ENCODE results near the gene TPRA1.

TPRA1 gene

DNA sequence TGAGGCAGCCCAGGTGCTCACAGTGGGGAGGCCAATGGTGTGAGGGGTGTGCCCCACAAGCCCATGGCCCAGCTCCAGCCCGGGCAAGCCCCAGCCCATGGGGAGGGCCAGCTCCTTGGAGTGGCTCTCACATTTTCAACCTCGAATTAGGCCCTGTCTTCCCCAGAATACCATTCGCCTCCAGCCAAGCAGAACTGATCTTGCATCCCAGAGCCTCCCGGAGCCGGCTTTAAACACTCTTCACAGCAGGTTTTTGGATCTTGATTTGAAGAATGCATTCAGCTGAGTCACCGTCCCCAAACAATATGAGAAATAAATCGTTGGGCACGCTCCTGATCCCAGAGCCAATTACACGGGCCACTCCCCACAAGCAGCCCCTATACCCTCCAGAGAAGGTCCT lies 23.7 kb downstream of the TPRA1 start:
- DNase-seq (ENCODE audit: low read depth in 1 of 2, low spot score in 1 of 2): no peak

DNA sequence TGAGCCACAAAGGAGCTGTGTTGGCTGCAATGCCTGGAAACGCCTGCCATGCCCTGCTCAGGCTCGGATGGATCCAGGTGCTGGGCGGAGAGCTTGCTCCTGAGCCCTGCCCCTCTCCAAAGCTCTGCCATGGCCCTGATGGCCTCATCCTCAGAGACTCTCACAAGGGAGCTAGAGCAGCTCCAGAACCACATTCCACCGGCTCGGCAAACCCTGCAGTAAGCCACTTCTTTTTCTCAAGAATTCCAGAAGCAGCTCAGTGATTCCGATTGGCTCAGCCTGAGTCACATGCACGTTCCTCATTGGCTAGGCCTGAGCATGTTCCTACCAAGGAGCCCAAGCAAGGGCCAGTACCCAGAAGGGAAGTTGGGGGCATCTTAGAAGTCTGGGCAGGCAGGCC lies 24.8 kb downstream of the TPRA1 start:
- no peak for DNase-seq (ENCODE audit: low read depth in 1 of 2, low spot score in 1 of 2)

DNA sequence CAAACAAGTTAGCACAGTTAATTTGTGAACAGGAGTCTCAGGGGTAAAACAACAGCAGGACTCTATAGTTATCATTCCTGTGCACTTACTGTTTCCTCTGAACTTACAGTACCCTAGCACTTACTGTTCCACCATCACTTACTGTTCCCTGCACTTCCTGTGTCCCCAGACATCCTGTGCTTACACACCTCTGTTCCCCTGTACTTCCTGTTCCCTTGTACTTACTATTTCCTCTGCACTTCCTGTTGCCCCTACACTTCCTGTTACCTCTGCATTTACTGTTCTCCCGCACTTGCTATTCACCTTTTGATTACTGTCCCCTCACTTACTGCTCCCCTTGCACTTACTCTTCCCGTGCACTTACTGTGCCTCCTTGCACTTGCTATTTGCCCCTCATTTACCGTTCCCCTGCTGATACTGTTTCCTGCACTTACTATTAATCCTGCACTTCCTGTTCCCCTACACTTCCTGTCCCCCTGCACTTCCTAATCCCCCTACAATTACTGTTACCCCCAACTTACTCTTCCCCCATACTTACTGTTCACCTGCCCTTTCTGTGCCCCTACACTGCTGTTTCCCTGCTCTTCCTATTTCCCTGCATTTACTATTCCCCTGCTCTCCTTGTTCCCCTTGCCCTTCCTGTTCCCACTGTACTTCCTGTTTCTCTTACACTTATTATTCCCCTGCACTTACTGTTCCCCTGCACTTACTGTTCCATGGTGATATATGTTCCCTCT lies 30.3 kb downstream of the TPRA1 start:
- no peak for DNase-seq (ENCODE audit: low read depth in 1 of 2, low spot score in 1 of 2)

DNA sequence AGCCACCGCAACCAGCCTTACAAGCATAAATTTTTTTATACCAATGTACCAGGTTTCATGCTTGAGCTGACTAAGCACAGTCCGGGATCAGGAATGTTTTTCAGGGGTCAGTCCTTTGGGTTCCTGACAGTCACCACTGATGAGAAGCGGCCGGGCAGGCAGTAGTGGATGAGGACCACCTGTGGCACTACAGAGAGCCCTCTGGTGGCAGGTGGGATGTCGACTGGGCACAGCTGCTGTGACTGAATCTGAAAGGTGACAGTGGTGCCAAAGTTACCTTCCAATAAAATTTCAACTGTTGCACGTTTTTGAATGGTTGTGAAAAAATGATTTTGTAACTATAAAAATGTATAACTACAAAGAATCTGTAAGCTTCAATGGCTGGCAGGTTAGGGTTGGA lies 34.0 kb downstream of the TPRA1 start:
- no peak for DNase-seq (ENCODE audit: low read depth in 1 of 2, low spot score in 1 of 2)

DNA sequence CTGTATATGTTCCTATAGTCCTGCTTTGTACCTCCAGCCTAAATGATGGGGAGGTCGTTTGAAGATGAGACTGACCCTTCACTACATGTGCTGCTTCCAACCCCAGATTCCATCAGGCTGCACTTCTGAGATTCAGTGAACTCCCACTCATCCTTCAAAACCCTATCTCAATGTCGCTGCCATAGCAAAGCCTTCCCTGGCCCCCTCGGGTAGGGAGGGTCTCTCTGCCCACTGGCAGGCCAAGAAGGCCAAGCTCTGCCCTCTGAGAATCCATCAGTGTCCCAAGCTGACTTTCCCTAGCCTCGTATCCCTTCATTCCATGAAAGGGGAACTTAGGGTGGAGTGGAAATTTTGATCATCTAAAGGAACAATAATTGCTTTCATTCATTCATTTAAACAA lies 35.4 kb downstream of the TPRA1 start:
- no peak for DNase-seq (ENCODE audit: low read depth in 1 of 2, low spot score in 1 of 2)

DNA sequence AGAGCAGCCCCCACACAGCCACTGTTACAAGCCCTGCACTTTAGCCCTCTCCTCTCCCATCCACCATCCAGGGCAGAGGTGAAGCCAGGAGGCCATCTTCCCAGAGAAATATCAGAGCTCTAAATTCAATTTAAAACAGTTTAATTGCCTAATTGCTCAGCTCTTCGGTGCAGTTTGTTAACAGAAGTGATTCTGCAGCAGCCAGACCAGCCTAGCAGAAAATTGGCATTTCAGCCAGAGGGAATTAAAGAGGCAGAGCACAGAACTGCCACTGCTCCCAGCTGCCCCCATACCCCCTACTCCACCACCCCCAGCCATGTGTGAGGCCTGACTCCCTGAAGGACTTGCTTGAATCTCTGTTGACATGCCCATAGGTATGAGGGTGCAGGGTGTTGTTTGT lies 38.5 kb downstream of the TPRA1 start:
- no peak for DNase-seq (ENCODE audit: low read depth in 1 of 2, low spot score in 1 of 2)

DNA sequence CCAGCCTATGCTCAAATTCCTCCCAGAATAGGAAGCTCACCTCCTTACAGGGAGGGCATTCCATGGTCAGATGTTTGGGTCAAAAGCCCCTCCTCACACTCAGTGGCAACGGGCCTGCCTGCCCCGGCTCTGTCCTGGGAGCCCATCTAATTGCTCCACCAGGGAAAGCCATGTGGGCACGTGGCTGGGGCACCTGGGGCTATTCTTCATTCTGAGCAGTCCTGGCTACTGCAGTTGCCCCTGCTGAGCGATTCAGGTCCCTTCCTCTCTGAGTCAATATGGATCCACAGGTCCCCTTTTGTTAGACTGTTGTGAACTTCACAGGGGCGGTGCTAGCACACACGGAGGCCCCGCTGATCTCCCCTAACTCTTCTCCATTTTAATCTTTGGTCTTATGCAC lies 39.4 kb downstream of the TPRA1 start:
- no peak for DNase-seq (ENCODE audit: low read depth in 1 of 2, low spot score in 1 of 2)

DNA sequence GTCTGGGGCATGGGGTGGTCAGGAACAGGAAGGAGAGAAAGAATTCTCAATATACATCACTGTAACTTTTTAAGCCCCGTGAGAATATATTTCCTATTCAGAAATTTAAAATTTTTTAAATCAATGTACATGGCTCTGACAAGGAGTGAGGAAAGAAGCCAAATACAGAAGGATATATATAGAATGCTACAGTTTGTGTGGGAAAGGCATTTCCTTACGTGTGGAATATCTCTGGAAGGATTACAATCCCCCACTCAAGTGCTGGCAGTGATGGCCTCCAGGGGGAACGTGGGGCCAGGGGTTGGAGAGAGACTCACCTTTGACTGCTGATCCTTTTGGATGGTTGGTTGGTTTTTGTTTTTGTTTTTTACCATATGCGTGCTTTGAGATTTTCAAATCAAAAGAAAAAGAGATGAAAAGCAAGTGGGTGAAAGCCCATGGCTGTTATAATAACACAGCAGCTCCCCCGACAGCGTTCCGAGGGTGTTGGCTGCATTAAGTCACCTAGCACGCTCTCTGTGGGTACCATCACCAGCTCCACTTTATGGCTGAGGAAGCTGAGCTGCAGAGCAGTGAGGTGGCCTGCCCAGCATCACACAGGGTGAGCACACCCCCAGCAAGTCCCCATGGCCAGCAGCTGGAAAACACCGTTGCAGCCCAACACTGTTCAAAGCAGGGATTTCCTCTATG lies 39.9 kb downstream of the TPRA1 start:
- no peak for DNase-seq (ENCODE audit: low read depth in 1 of 2, low spot score in 1 of 2)

DNA sequence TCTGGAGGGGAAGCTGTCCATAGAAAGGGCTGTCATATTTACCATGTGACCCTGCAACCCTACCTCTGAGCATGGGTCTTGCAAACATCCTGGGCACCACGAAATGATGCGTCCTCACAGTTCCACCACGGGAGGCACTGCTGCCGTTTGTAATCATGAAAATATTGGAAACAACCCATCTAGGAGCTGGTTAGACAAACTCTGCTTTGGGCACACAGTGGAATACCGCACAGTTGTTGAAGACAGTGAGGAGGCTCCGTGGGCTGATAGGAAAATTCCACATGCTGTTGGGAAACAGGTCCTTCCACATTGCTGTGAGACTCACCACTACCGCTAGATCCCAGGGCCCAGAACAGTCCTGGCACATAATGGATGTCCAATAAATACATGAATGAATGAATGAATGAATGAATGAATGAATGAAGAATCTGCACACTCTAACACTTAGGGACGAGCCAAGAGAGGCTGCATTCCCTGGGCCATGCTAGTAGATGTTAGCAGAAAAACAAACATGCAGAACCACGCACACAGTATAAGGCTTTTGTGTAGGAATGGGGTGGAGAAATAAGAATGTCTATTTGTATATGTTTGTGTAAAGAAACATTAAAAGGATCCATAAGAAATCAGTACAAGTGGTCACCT lies 40.6 kb downstream of the TPRA1 start:
- DNase-seq (ENCODE audit: low read depth in 1 of 2, low spot score in 1 of 2): no peak

DNA sequence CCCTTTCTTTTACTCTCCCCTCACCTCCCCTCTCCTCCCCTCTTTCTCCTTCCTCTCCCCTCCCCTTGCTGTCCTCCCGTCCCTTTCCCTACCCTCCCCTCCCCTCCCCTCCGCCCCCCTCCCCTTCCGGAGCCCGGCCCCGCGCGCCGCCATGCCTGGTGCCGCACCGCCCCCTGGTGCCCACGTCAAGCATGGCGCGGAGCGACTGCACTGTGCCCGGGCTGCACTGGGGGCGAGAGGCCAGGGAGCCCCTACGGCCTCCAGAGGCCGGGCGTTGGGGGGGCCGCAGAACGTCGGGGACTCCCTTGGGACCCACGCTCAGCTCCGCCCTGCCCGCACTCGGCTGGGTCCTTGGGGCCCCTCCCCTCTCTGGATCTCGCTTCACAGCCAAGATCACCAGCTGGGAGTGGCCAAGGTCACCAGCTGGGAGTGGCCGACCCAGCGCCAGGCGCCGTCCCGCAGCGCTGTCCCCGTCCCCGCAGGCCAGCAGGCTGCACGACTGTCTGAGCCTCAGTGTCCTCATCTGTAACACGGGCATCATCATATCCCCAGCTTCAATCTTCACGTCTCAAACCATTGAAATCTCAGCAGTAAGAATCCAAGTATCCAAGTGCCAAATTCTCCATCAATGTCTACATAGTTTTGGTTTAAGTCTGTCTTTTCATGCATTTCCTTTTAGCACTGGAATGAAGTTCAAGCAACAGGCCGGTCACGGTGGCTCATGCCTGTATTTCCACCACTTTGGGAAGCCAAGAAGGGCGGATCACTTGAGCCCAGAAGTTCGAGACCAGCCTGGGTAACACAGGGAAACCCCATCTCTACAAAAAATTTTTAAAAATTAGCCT lies 42.5 kb downstream of the TPRA1 start:
- DNase-seq (ENCODE audit: low read depth in 1 of 2, low spot score in 1 of 2): peak; percentile 61 to 76

DNA sequence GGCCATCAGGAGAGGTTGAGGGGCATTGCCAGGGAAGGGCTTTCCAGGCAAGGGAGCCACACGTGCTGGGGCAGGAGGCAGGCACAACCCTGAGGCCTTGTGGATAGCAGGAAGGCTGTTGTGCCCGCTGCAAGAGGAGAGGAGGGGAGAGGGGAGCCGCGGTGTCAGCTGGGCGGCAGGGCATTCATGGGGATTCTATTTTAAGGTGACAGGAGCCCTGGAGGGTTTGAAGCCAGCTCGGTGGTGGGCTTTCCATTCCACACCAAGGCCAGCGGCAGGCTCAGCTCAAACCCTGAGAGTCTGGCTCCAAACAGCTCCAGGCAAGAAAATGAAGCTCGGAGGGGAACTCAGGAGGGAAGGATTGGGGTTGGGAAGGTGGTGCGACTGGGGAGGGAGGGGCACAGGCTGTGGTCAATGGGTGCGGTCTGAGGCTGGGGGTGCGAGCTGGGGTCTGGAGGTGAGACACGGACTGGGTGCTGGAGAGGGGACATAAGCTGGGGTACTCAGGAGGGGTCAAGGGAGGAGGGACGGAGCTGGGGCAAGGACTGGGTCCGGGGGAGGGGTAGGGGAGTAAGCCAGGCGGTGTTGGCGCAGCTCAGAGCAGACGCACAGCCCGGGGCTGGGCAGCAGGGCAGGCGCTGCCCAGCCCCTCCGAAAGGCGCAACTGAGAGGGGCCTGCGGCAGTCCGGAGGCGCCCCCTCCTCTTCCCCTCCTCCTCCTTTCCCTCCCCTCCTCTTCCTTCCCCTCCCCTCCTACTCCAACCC lies 43.4 kb downstream of the TPRA1 start:
- no peak for DNase-seq (ENCODE audit: low read depth in 1 of 2, low spot score in 1 of 2)

DNA sequence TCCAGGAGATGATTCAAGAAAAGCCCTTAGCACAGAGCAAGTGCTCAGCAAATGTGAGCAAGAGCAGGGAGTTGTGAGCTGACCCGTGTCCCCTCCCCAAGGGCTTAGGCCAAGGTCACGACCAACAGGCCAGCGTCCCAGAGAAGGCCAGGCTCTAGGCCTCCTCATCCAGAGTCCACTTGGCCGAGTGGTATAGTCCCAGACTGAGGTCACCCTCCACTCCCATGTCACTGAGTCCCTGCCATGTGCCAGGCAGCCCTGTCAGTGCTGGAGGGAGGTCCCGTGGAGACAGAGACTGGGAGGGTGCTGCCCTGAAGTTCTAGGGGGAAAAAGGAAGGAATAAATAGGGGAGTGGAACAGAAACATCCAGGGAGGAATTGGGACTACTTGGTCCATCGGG lies 44.0 kb downstream of the TPRA1 start:
- no peak for DNase-seq (ENCODE audit: low read depth in 1 of 2, low spot score in 1 of 2)

DNA sequence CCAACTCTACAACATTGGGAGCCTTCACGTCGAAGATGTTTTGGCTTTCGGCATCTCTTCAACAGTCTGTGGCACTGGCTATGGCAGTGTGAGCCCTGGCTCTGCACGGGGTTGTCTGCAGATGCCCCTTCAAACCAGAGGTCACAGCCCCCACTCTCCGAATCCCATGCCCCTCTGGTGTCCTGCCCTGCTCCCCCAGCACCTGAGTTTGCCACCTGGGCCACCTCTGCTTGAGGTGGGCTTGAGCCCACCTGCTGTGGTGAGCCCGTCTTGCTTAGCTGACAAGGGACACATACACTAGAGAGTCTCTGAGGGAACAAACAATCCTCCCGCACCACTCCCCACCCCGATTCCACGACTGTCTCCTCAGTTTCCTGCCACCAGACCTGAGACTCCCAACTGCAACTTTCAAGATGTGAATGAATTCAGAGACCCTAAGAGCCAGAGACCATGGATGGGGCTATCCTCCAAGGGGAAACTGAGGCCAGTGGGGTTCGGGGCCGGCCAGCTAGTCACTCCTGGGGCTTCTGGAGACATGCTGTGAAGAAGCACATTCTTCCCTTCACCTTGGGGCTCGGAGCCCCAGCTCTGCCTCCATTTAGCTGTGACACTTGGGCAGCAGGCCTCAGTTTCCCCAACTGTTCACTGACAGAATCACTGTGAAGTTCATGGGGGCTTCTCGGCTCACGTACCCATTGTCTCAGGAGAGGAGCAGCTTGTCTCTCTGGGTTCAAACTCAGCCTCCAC lies 44.6 kb downstream of the TPRA1 start:
- DNase-seq (ENCODE audit: low read depth in 1 of 2, low spot score in 1 of 2): no peak

DNA sequence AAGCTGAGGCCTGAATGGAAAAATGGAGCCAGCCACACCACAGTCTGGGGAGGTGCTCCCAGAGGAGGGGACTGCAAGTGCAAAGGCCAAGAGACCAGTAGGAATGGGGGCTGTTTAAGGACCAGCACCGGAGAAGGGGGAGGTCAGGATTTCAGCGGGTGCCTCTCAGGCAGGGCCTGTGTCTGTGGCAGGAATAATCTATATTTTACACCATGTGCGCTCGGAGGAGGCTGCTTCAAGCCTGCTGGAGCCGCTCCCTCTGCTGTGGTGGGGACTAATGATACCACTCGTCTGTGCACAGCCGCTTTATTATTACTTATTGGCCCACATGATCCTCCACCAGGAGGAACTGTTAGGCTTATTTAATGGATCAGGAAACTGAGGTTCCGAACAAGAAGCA lies 45.3 kb downstream of the TPRA1 start:
- no peak for DNase-seq (ENCODE audit: low read depth in 1 of 2, low spot score in 1 of 2)

DNA sequence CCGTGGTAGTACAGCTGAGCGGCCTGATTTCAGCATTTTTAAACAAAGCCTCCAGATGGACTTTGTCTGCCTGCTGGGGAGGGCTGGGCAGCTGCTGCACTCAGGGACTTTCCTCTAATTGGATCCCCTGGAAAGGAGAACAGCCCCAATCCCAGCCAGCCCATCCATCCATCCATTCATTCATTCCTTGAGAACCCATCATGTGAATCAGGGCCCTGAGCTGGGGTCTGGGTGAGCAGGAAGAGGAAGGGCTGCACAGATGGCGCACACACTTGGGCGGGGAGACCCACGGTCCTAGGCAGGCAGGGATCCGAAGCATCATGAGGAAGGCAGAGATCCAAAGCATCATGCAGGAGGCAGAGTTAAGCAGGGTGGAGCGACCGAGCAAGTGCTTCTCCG lies 45.7 kb downstream of the TPRA1 start:
- no peak for DNase-seq (ENCODE audit: low read depth in 1 of 2, low spot score in 1 of 2)

DNA sequence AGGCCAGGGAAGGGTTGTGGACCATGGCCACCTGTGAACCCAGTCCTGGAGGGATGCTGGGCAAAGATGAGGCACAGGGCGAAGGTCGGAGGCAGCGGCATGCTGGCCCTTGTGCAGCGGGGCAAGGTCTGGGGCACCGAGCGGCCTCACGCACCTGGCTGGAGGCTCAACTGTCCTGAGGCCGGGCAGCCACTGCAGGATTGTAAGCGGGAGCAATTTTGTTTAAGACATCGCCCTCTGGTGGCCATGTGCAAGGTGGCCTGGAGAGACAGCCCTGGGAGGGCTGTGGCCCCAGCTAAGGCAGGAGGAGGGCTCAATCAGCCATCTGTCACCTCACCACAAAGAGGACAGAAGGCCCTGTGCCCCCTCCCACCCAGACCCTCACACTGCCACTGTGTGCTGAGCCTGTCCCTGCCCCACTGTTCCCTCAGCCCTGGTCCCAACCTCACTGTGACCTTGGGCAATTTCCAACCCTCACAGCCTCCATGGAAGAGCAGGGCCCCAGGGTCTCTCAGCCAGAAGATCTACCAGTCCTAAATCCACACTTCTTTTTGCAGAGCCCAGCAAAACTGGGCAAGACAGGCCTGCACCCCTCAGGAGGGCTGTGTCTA lies 46.2 kb downstream of the TPRA1 start:
- DNase-seq (ENCODE audit: low read depth in 1 of 2, low spot score in 1 of 2): peak; percentile 49 to 55

DNA sequence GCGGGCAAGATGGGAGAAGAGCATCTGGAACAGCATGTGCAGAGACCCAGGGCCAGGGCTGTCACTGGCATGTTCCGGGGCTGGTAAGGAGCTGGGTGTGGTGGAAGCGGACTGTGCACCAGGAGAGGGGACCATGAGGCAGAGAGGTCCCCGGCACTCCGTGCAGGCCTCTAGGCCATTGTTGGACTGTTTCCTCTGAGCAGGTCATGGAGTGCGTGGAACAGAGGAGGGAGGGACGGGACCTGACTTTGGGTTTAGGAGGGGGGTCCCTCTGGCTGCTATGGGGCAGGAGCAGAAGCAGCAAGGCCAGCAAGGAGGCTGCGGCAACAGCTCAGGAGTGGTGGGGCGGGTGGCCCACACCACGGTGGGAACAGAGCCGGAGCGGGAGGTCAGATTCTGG lies 47.1 kb downstream of the TPRA1 start:
- DNase-seq (ENCODE audit: low read depth in 1 of 2, low spot score in 1 of 2): no peak

DNA sequence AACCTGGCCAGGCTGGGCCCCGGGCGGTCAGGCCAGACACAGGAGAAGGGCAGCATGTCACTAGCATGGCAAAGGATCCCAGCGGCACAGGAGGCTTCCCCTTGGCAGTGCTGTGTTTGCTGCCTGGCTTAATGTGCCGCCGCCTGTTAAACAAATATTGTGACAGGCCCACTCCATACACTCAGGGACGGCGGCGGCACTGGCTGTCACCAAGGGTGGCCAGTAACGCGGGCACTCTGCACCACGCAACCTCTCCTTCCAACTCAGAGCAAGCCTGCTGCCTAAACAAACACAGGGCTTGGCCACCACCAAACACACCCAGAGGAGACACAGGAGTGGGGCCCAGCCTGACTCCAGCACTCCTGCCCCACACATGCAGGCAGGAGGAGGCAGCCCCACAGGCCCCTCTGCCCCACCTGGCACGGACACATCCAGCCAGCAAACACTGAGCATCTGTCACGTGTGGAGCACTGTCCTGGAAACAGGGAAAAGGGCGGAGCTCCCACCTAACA lies 48.0 kb downstream of the TPRA1 start:
- no peak for DNase-seq (ENCODE audit: low read depth in 1 of 2, low spot score in 1 of 2)

DNA sequence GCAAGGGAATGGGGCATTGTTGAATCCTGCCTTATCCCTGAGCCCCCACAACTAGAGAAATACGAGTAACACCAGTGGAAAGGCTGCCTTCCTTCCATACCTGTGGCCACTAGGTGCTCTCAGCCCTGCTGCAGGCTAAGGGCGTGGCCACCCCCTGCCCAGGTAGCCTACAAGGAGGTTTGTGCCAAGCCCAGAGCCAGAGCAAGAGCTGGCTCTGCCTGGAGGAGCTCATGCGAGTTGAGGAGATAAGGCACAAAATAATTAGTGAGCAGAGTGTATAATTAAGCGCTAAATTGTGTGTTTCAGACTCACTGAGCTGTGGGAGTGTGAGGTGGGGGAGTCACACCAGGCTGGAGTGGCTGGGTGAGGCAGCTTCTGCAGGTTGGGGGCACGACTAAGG lies 49.2 kb downstream of the TPRA1 start:
- DNase-seq (ENCODE audit: low read depth in 1 of 2, low spot score in 1 of 2): no peak

Data from activated CD4-positive, alpha-beta T cell treated with anti-CD3 and anti-CD28 coated beads, Interleukin-2, amount 50 U/mL, for 24 hours (primary cell).